Stimulated activated CD4-positive, alpha-beta T cell treated with anti-CD3 and anti-CD28 coated beads, Interleukin-12 subunit alpha, Interleukin-12 subunit beta, amount 100 ng/mL, for 24 hours (primary cell): ENCODE data around the gene TXNRD3.
"Not testable (repeated sequence)": the region's sequence is repeated elsewhere in the genome, so short reads cannot be mapped to it uniquely, and the experiment has no call there.

Experiments used
- DNase-seq, 2 experiments: peaks; one replicate each; pipeline ENCODE4 v3.0.0-alpha.2; 2020; ENCODE audit warnings: low read depth in 2 of 2

Gene TXNRD3

GRCh38 chr3:126595479-126595878, 59.4 kb downstream of the TXNRD3 start:
- not testable (repeated sequence) for DNase-seq

- DNase-seq: not testable (repeated sequence)
Measured at GRCh38 chr3:126591515-126591914, 63.4 kb downstream of the TXNRD3 start.

- no peak for DNase-seq
Measured at GRCh38 chr3:126582311-126582710, 72.6 kb downstream of the TXNRD3 start.

GRCh38 chr3:126581569-126581968, 73.4 kb downstream of the TXNRD3 start:
- no peak for DNase-seq

GRCh38 chr3:126580746-126581145, 74.2 kb downstream of the TXNRD3 start:
- DNase-seq: no peak

DNA sequence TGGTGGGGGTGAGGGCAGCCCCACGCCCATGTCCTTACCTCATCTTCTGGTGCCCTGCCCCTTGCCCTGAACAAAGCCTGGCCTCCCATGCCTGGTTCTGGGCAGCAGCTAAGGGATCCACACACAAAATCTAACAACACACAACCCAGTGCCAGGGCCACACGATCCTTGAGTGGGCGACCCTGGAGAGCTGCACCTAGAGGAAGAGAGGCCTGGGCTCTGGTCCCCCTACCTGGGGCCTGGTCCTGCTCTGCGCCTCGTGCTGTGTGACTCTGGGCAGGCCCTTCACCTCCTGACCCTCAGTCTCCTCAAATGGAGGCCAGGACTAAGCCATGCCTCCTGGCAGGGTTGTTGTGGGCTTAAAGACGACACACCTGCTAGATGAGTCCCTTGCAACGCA, 76.2 kb downstream of the TXNRD3 start:
- DNase-seq: no peak

DNA sequence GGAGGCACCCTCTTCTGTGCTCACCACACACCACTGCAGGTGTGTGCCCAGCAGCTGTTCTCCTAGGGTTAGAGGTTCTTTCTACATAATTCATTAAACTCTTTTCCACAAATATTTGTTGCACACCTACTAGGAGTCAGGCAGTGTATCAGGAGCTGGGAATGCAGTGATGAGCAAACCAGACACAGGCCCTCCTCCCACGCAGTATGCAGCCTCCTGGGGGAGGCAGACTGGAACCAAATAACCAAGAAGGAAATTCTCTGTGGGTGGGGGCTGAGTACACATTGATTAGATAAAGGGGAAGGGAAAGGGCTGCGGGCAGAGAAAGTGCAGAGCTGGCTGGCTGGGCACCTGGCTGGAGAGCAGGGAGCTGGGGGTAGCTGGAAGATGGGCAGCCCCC, 77.7 kb downstream of the TXNRD3 start:
- no peak for DNase-seq

- DNase-seq: no peak
Measured at GRCh38 chr3:126573492-126574117, 81.3 kb downstream of the TXNRD3 start.

- no peak for DNase-seq
Measured at GRCh38 chr3:126571078-126571477, 83.8 kb downstream of the TXNRD3 start.

GRCh38 chr3:126570103-126570541, 84.8 kb downstream of the TXNRD3 start:
- DNase-seq: no peak

DNA sequence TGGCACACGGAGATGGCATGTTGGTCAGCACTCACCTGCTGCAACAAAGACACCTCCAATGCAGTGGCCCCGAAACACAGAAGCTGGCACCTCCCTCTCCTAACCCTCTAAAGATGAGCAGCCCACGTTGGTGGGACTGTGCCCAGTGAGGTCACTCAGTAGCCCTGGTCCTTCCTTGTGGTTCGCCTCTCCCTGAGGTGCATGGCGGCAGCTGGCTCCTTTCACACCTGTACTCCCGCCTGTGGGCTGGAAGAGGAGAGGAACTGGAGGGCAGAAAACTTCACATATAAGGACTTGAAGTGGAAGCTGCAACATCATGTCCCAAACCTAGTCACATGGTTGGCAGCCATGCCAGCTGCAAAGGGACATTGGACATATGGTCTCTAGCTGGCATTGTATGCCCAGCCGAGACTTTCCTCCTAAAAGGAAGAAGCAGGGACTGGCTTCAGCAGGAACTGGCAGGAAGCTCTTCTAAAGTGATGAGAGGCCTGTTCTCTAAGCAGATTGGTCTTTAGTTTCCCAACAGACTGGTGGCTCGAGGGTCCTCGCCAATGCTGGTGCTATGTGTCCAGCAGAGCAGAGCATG, 85.4 kb downstream of the TXNRD3 start:
- DNase-seq: no peak

DNA sequence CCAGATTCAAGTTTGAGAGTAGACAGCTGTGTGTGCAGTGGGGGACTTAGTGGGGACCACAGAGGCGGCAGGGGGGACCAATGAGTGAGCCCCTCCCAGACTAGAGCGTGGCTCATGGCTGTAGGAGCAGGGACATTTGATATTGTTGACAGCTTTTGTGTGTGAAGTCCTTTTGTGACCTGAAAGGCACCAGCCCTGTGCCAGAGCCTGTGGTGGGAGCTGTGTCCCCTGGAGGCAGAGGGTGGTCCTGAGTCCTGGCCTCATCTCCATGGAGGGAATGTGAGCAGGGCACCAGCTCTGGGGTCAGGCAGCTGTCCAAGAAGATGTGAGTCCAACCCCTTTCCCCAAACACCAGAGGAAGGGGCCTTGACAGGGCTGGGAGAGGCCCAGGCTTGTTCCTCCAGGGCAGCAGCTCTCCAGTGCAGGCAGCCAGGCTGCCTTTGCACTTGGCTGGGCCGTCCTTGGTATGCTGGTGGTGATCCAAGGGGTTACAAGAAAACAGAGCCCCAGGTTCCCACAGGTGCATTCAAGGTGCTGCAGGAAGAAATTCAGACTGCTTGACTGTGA, 86.1 kb downstream of the TXNRD3 start:
- DNase-seq: no peak

DNA sequence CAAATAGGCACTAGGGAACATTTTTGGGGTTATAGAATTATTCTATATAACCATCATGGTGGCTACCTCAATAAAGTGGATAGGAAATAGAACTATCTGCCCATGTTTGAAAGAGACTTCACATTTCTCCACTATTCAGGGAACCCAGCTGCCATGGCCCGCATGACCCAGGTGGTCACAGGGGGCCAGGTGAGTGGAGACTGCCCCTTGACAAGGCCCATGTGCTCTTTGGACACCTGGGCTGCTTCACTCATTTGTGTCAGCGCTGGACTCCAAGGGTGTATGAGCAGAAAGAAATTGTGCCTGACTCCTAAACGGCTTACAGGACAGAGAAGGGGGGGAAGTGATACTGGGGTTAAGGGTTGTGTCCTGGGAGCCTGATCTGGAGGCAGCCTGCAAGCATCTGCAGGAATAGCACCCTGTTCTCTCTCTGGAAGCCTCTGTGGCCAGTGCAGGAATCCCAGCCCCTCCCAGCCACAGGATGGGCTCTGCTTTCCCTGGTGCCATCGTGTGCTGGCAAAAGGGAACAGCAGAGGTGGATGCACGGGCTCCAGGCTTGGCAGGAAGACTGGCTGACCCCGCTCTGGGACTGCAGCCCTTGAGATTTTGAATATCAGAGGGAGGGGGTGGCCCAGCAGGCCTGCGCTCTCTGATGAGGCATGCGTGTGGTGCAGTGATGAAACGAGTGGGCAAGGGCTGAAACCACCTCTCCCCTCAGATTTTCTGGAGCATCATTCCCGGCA, 87.1 kb downstream of the TXNRD3 start:
- no peak for DNase-seq

GRCh38 chr3:126562737-126563276, 92.1 kb downstream of the TXNRD3 start:
- no peak for DNase-seq

GRCh38 chr3:126558336-126559071, 96.4 kb downstream of the TXNRD3 start, which contains the start of gene C3orf22:
C3orf22 (minus strand) TSS chr3:126558932; CDS start chr3:126553390, 5,542 bp downstream.
- no peak for DNase-seq

GRCh38 chr3:126557761-126558160, 97.2 kb downstream of the TXNRD3 start:
- no peak for DNase-seq

GRCh38 chr3:126557415-126557745, 97.5 kb downstream of the TXNRD3 start:
- DNase-seq: no peak
